ENCODE measurements around the gene VSIG10L2. TPM values are rescaled to one million over a fixed set of nuclear protein-coding genes. Genes with fewer than 3 reads are reported as not detected.

The VSIG10L2 gene
- total RNA-seq, 1 donor from 2014 or later, result not detected

Other genes starting within 250 kb of the VSIG10L2 start
- not detected for gene PATE1, start 199.8 kb upstream of the VSIG10L2 start, total RNA-seq
- not detected for gene PATE2, start 167.2 kb upstream of the VSIG10L2 start, total RNA-seq
- gene PATE3, start 157.9 kb upstream of the VSIG10L2 start, total RNA-seq, result not detected
- gene PATE4, start 112.7 kb upstream of the VSIG10L2 start, total RNA-seq, result not detected
- 4.8 TPM for gene HYLS1, start 58.4 kb upstream of the VSIG10L2 start, total RNA-seq
- 7.4 TPM for gene PUS3, start 42.8 kb upstream of the VSIG10L2 start, total RNA-seq
- 0.29 TPM for gene DDX25, start 41.5 kb upstream of the VSIG10L2 start, total RNA-seq
- 25.8 TPM for gene CDON, start 116.8 kb downstream of the VSIG10L2 start, total RNA-seq

All from mucosa of gallbladder (tissue), 1 donor.